Activated CD4-positive, alpha-beta T cell treated with anti-CD3 and anti-CD28 coated beads for 36 hours (primary cell): ENCODE measurements around the gene GJD2. TPM values are rescaled to one million over a fixed set of nuclear protein-coding genes. Genes with fewer than 3 reads are reported as not detected.

Experiments
- ATAC-seq: fragments of 200-7000 bp; cut with Tn5 transposase; one replicate; pipeline ENCODE4 v1.10.0; 2021; ENCODE audit warnings: mild to moderate bottlenecking, moderate library complexity
- CTCF ChIA-PET: fragments of 350-600 bp; sonication (Branson Sonifier 250); formaldehyde crosslinking; loops from one replicate; lab custom pipeline; 2021; ENCODE audit warnings: antibody characterized with exemption; lab: Charles Lee
- POLR2A ChIA-PET: fragments of 350-600 bp; sonication (Branson Sonifier 250); formaldehyde crosslinking; loops from one replicate; lab custom pipeline; 2021; ENCODE audit warnings: antibody characterized with exemption, inconsistent platforms; lab: Charles Lee
- DNase-seq: peaks from one replicate; pipeline ENCODE4 v3.0.0-alpha.2; 2020
- H3K27ac Mint-ChIP-seq: one replicate; pipeline ENCODE4 v1.8.0; 2021; ENCODE audit warnings: mixed read lengths
- H3K27me3 Mint-ChIP-seq: one replicate; pipeline ENCODE4 v1.8.0; 2021; ENCODE audit warnings: mixed read lengths
- H3K36me3 Mint-ChIP-seq: one replicate; pipeline ENCODE4 v1.8.0; 2021; ENCODE audit warnings: low read depth, mixed read lengths
- H3K4me1 Mint-ChIP-seq: one replicate; pipeline ENCODE4 v1.8.0; 2021; ENCODE audit warnings: mixed read lengths
- H3K4me3 Mint-ChIP-seq: one replicate; pipeline ENCODE4 v1.8.0; 2021; ENCODE audit warnings: mild to moderate bottlenecking, moderate library complexity, mixed read lengths
- H3K9me3 Mint-ChIP-seq: one replicate; pipeline ENCODE4 v1.8.0; 2021; ENCODE audit warnings: low read depth, mixed read lengths
- intact Hi-C, 2 experiments: fragments of 100-400 bp; cut with DNase I in 1 of 2; cut with micrococcal nuclease in 1 of 2; formaldehyde crosslinking; loops; one replicate each; pipeline versions ENCODE4 v1.14.2 to v1.15.1; 2022 to 2024; cut with DNase I, micrococcal nuclease
- total RNA-seq, 2 experiments: library from RNA; stranded (reverse); gene quantifications; one replicate each; pipeline ENCODE4 v1.2.3, GENCODE V29; 2021

Gene GJD2
- total RNA-seq, 2 experiments from 2014 or later = not detected

DNA sequence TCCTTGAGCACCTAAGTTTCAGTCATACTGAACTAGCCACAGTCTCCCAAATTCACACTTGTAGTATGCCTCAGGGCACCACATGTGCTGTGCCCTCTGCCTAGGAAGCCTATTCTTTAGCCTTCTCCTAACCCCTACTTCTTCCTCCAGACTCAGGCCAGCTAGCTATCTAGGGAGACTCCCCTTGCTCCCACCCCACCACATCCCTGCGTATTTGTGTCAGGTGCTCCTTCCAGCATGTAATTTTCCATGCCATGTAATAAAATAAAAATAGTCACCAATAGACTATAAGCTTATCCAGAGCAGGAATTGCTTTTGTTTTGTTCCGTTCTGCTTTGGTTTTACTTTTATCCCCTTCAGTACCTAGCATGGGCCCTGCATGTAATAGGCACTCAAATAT is 14.9 kb upstream of the GJD2 start:
- Mint-ChIP-seq H3K36me3 (no peaks in the 10 kb centered on the region), H3K27me3 (peaks cover 6% of the 10 kb centered on the region), H3K4me1 (no peaks in the 10 kb centered on the region), H3K27ac (no peak overlapping the region), H3K9me3 (no peaks in the 10 kb centered on the region), H3K4me3 (no peak overlapping the region)
- ChIA-PET POLR2A (no interaction called here), CTCF (interaction anchor here (0.6 kb wide), 1 partner anchor 127 kb away, joined by 3 read pairs; no protein-coding TSS in a partner anchor)
- DNase-seq = no peak
- intact Hi-C loops = no loop called here
- no peak for ATAC-seq

DNA sequence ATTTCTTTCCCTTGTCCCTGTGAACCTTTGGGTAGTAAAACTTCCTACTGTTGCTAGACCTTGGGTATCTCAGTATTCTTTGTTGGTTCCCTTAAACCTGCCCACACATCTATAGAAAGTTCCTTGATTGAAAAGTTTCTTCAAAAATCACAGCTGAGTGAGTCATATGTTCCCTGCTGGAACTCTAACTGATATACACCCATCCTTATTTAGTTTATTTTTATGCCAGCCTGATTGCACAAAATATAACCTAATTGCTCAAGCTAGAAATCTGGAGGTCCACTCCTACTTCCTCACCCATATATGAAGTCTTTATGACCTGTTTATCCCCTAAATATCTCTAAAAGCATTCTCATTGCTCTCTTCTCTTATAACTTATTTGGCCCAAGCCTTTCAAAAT is 13.7 kb upstream of the GJD2 start:
- H3K27me3 Mint-ChIP-seq = peaks cover 6% of the 10 kb centered on the region
- ATAC-seq (no peak), DNase-seq (no peak)
- ChIA-PET POLR2A (no interaction called here), CTCF (no interaction called here)
- H3K4me1 Mint-ChIP-seq = no peaks in the 10 kb centered on the region
- no peaks in the 10 kb centered on the region for H3K36me3 Mint-ChIP-seq
- no peaks in the 10 kb centered on the region for H3K9me3 Mint-ChIP-seq
- intact Hi-C loops = no loop called here
- H3K4me3 Mint-ChIP-seq = no peak overlapping the region
- no peak overlapping the region for H3K27ac Mint-ChIP-seq

- POLR2A ChIA-PET = no interaction called here
- intact Hi-C loops = no loop called here
- Mint-ChIP-seq H3K4me3 (no peak overlapping the region), H3K27me3 (peaks cover 2% of the 10 kb centered on the region), H3K9me3 (no peaks in the 10 kb centered on the region), H3K36me3 (no peaks in the 10 kb centered on the region), H3K4me1 (no peaks in the 10 kb centered on the region), H3K27ac (no peak overlapping the region)
- ATAC-seq = no peak
- no peak for DNase-seq
- CTCF ChIA-PET = interaction anchor here (0.7 kb wide), 1 partner anchor 27 kb away, joined by 3 read pairs; no protein-coding TSS in a partner anchor
These were observed 10.9 kb upstream of the GJD2 start for GRCh38 chr15:34765741-34766140.

GRCh38 chr15:34760909-34761308 is 6.1 kb upstream of the GJD2 start:
- Mint-ChIP-seq H3K36me3 (no peaks in the 10 kb centered on the region), H3K27me3 (peaks cover 20% of the 10 kb centered on the region), H3K4me1 (no peaks in the 10 kb centered on the region), H3K9me3 (no peaks in the 10 kb centered on the region), H3K4me3 (no peak overlapping the region), H3K27ac (no peak overlapping the region)
- ATAC-seq (no peak), DNase-seq (no peak)
- POLR2A ChIA-PET = no interaction called here
- intact Hi-C loops = no loop called here
- CTCF ChIA-PET = no interaction called here

GRCh38 chr15:34759992-34760391 is 5.2 kb upstream of the GJD2 start:
- intact Hi-C loops = no loop called here
- Mint-ChIP-seq H3K9me3 (no peaks in the 10 kb centered on the region), H3K4me1 (peaks cover 2% of the 10 kb centered on the region), H3K4me3 (no peak overlapping the region), H3K27me3 (peaks cover 28% of the 10 kb centered on the region), H3K36me3 (no peaks in the 10 kb centered on the region), H3K27ac (no peak overlapping the region)
- CTCF ChIA-PET = no interaction called here
- POLR2A ChIA-PET = no interaction called here
- no peak for ATAC-seq
- no peak for DNase-seq

GRCh38 chr15:34759347-34759746 is 4.5 kb upstream of the GJD2 start:
- H3K27me3 Mint-ChIP-seq = peaks cover 28% of the 10 kb centered on the region
- no peak overlapping the region for H3K4me3 Mint-ChIP-seq
- ChIA-PET POLR2A (no interaction called here), CTCF (interaction anchor here (0.7 kb wide), 1 partner anchor 801 kb away, joined by 3 read pairs; no protein-coding TSS in a partner anchor)
- intact Hi-C loops = no loop called here
- H3K4me1 Mint-ChIP-seq = peaks cover 2% of the 10 kb centered on the region
- DNase-seq (no peak), ATAC-seq (no peak)
- no peaks in the 10 kb centered on the region for H3K9me3 Mint-ChIP-seq
- no peaks in the 10 kb centered on the region for H3K36me3 Mint-ChIP-seq
- H3K27ac Mint-ChIP-seq = no peak overlapping the region

GRCh38 chr15:34757262-34757661 is 2.5 kb upstream of the GJD2 start:
- peaks cover 5% of the 10 kb centered on the region for H3K4me1 Mint-ChIP-seq
- peaks cover 44% of the 10 kb centered on the region for H3K27me3 Mint-ChIP-seq
- ATAC-seq (no peak), DNase-seq (no peak)
- intact Hi-C loops = no loop called here
- ChIA-PET POLR2A (no interaction called here), CTCF (interaction anchor here (0.6 to 1.2 kb wide), 2 partner anchors 48 to 406 kb away, joined by 3 read pairs; no protein-coding TSS in a partner anchor)
- no peaks in the 10 kb centered on the region for H3K36me3 Mint-ChIP-seq
- no peak overlapping the region for H3K4me3 Mint-ChIP-seq
- H3K27ac Mint-ChIP-seq = no peak overlapping the region
- H3K9me3 Mint-ChIP-seq = no peaks in the 10 kb centered on the region

- H3K4me1 Mint-ChIP-seq = peaks cover 5% of the 10 kb centered on the region
These were observed 598 bp upstream of the GJD2 start for GRCh38 chr15:34755419-34755773.

GRCh38 chr15:34754171-34754601 is 612 bp downstream of the GJD2 start:
- no peak overlapping the region for H3K4me3 Mint-ChIP-seq
- CTCF ChIA-PET = no interaction called here
- H3K36me3 Mint-ChIP-seq = no peaks in the 10 kb centered on the region
- H3K27ac Mint-ChIP-seq = no peak overlapping the region
- ATAC-seq = no peak
- POLR2A ChIA-PET = no interaction called here
- DNase-seq = no peak
- peaks cover 5% of the 10 kb centered on the region for H3K4me1 Mint-ChIP-seq
- intact Hi-C loops = no loop called here
- H3K9me3 Mint-ChIP-seq = no peaks in the 10 kb centered on the region
- peaks cover 56% of the 10 kb centered on the region for H3K27me3 Mint-ChIP-seq

More at GRCh38 chr15:34755419-34755773, 598 bp upstream of the GJD2 start:
- ChIA-PET POLR2A (no interaction called here), CTCF (no interaction called here)
- Mint-ChIP-seq H3K27ac (no peak overlapping the region), H3K36me3 (no peaks in the 10 kb centered on the region), H3K27me3 (peaks cover 53% of the 10 kb centered on the region), H3K4me3 (no peak overlapping the region), H3K9me3 (no peaks in the 10 kb centered on the region)
- ATAC-seq (no peak), DNase-seq (no peak)
- intact Hi-C loops = no loop called here

- peak; percentile 9 for DNase-seq
- POLR2A ChIA-PET = no interaction called here
- no peak for ATAC-seq
- intact Hi-C loops = no loop called here
- H3K27ac Mint-ChIP-seq = no peak overlapping the region
- no peaks in the 10 kb centered on the region for H3K36me3 Mint-ChIP-seq
- peaks cover 5% of the 10 kb centered on the region for H3K4me1 Mint-ChIP-seq
- H3K4me3 Mint-ChIP-seq = no peak overlapping the region
- peaks cover 54% of the 10 kb centered on the region for H3K27me3 Mint-ChIP-seq
- CTCF ChIA-PET = interaction anchor here (1.2 kb wide), 1 partner anchor 11 kb away, joined by 4 read pairs; no protein-coding TSS in a partner anchor
- H3K9me3 Mint-ChIP-seq = no peaks in the 10 kb centered on the region
These were observed 1.4 kb downstream of the GJD2 start for GRCh38 chr15:34753236-34753894.

- no peak for DNase-seq
- POLR2A ChIA-PET = no interaction called here
- H3K27me3 Mint-ChIP-seq = peaks cover 44% of the 10 kb centered on the region
- H3K9me3 Mint-ChIP-seq = no peaks in the 10 kb centered on the region
- no peak overlapping the region for H3K27ac Mint-ChIP-seq
- peaks cover 3% of the 10 kb centered on the region for H3K4me1 Mint-ChIP-seq
- ATAC-seq = no peak
- intact Hi-C loops = no loop called here
- no peak overlapping the region for H3K4me3 Mint-ChIP-seq
- CTCF ChIA-PET = no interaction called here
- no peaks in the 10 kb centered on the region for H3K36me3 Mint-ChIP-seq
These were observed 5.1 kb downstream of the GJD2 start for GRCh38 chr15:34749691-34750090.

DNA sequence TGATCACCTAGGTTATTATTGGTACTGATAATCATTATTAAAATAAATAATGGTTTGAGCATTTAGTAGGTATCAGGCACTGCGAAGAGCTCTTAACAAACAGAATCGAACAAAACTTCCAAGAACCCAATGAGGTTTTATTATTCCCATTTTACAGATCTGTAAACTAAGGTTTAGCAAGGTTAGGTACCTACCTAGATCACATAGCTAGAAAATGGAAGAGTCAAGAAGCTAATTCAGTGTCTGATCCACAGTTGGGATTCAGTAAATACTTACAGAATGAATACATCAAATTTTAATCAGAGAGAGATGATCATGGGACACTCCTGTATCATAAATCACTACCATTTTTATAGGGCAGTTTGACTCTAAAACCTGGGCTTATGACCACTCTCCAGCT is 15.5 kb downstream of the GJD2 start:
- Mint-ChIP-seq H3K27ac (no peak overlapping the region), H3K4me1 (no peaks in the 10 kb centered on the region), H3K27me3 (peaks cover 14% of the 10 kb centered on the region), H3K36me3 (no peaks in the 10 kb centered on the region), H3K9me3 (no peaks in the 10 kb centered on the region), H3K4me3 (no peak overlapping the region)
- ChIA-PET CTCF (interaction anchor here (0.7 to 0.8 kb wide), 2 partner anchors 9 to 53 kb away, joined by 4 read pairs; no protein-coding TSS in a partner anchor), POLR2A (no interaction called here)
- ATAC-seq = no peak
- DNase-seq = no peak
- intact Hi-C loops = no loop called here
